DND-41 (cell line): Measurements from ENCODE around the gene ANKRD11.

ENCODE experiments used
- ATAC-seq: fragments of 200-7000 bp; cut with Tn5 transposase; 3 replicates; pipeline ENCODE4 v1.9.1; 2021; ENCODE audit warnings: low read depth; ENCODE audit not compliant: insufficient read depth
- DNase-seq: peaks from one replicate; pipeline ENCODE4 v3.0.0-alpha.2; 2020
- H2AFZ ChIP-seq: 2 replicates; pipeline ENCODE4 v1.6.0; 2012; ENCODE audit warnings: low read depth, low read length
- H3K27ac ChIP-seq: 2 replicates; pipeline ENCODE4 v1.5.1; 2012; ENCODE audit warnings: low read length, inconsistent platforms
- H3K27me3 ChIP-seq: fragments of 200-600 bp; sonication (generic); 2 replicates; pipeline ENCODE4 v1.6.0; 2012; ENCODE audit warnings: low read length, mild to moderate bottlenecking, inconsistent platforms; ENCODE audit not compliant: insufficient read depth, poor library complexity
- H3K36me3 ChIP-seq: 2 replicates; pipeline ENCODE4 v1.5.1; 2012; ENCODE audit warnings: low read length, inconsistent platforms; ENCODE audit not compliant: insufficient read depth
- H3K4me1 ChIP-seq: 2 replicates; pipeline ENCODE4 v1.5.1; 2012; ENCODE audit warnings: mild to moderate bottlenecking, low read length; ENCODE audit not compliant: insufficient read depth
- H3K4me2 ChIP-seq: 2 replicates; pipeline ENCODE4 v1.6.0; 2012; ENCODE audit warnings: mild to moderate bottlenecking, moderate library complexity, low read length, inconsistent platforms; ENCODE audit not compliant: insufficient read depth
- H3K4me3 ChIP-seq, 2 experiments: fragments of 200-600 bp in 1 of 2; shearing (Covaris generic) in 1 of 2; 2 replicates each; pipeline ENCODE4 v1.5.1; 2012 to 2016; ENCODE audit warnings: inconsistent platforms in 2 of 2, low read length in 2 of 2, mild to moderate bottlenecking in 2 of 2, low read depth in 1 of 2, moderate library complexity in 1 of 2
- H3K79me2 ChIP-seq: 2 replicates; pipeline ENCODE4 v1.6.0; 2012; ENCODE audit warnings: low read length, inconsistent platforms; ENCODE audit not compliant: insufficient read depth
- H3K9ac ChIP-seq: 2 replicates; pipeline ENCODE4 v1.6.0; 2012; ENCODE audit warnings: low read depth, mild to moderate bottlenecking, inconsistent platforms, low read length, moderate library complexity
- H3K9me3 ChIP-seq: 2 replicates; pipeline ENCODE4 v1.5.1; 2012; ENCODE audit warnings: low read length, moderate library complexity, mild to moderate bottlenecking, inconsistent platforms; ENCODE audit not compliant: insufficient read depth, severe bottlenecking
- H4K20me1 ChIP-seq: 2 replicates; pipeline ENCODE4 v1.6.0; 2012; ENCODE audit warnings: low read length; ENCODE audit not compliant: insufficient read depth
- CTCF ChIP-seq: IDR thresholded peaks from 2 replicates; pipeline ENCODE4 v1.5.1; 2012; ENCODE audit warnings: borderline replicate concordance, low read length, moderate library complexity, mild to moderate bottlenecking; ENCODE audit not compliant: poor library complexity, severe bottlenecking; ENCODE audit errors: extremely low read depth
- EZH2 ChIP-seq: IDR thresholded peaks from 3 replicates; pipeline ENCODE4 v1.6.1; 2012; ENCODE audit warnings: borderline replicate concordance, low read depth, mild to moderate bottlenecking, moderate library complexity, low read length, inconsistent platforms; ENCODE audit not compliant: severe bottlenecking

The ANKRD11 gene

GRCh38 chr16:89341279-89341678 lies 149.1 kb downstream of the ANKRD11 start:
- ATAC-seq (no peak), DNase-seq (no peak)
- TF ChIP-seq EZH2 = no peak
- no peak for TF ChIP-seq CTCF
- Histone ChIP-seq H3K4me2 (no peak overlapping the region), H3K79me2 (peaks cover 100% of the 10 kb centered on the region), H3K4me3 (no peak overlapping the region), H3K4me1 (no peaks in the 10 kb centered on the region), H4K20me1 (peaks cover 95% of the 10 kb centered on the region), H2AFZ (no peak overlapping the region), H3K36me3 (peaks cover 22% of the 10 kb centered on the region; the same call in 1 of the 2 replicates), H3K9ac (no peak overlapping the region), H3K27ac (no peak overlapping the region), H3K27me3 (no peaks in the 10 kb centered on the region), H3K9me3 (no peaks in the 10 kb centered on the region)

- H3K4me2 ChIP-seq = no peak overlapping the region
- DNase-seq (no peak), ATAC-seq (no peak)
- H3K27me3 ChIP-seq = no peaks in the 10 kb centered on the region
- peaks cover 95% of the 10 kb centered on the region for H4K20me1 ChIP-seq
- 0 out of 2 replicates have a peak, but pooled peaks cover 13% of the 10 kb centered on the region for H3K36me3 ChIP-seq
- TF ChIP-seq EZH2 (no peak), CTCF (no peak)
- H3K27ac ChIP-seq = no peak overlapping the region
- no peaks in the 10 kb centered on the region; the same call in 1 of the 2 replicates for H3K4me1 ChIP-seq
- H2AFZ ChIP-seq = no peak overlapping the region
- no peak overlapping the region for H3K9ac ChIP-seq
- H3K4me3 ChIP-seq = no peak overlapping the region
- peaks cover 100% of the 10 kb centered on the region for H3K79me2 ChIP-seq
- no peaks in the 10 kb centered on the region for H3K9me3 ChIP-seq
These were observed 151.5 kb downstream of the ANKRD11 start for GRCh38 chr16:89338863-89339262.

GRCh38 chr16:89337965-89338364 lies 152.4 kb downstream of the ANKRD11 start:
- Histone ChIP-seq H3K79me2 (peaks cover 100% of the 10 kb centered on the region), H3K27me3 (no peaks in the 10 kb centered on the region), H3K4me2 (no peak overlapping the region), H3K27ac (no peak overlapping the region), H3K9ac (no peak overlapping the region), H3K4me3 (no peak overlapping the region), H3K9me3 (no peaks in the 10 kb centered on the region), H4K20me1 (peaks cover 95% of the 10 kb centered on the region), H2AFZ (no peak overlapping the region), H3K36me3 (0 out of 2 replicates have a peak, but pooled peaks cover 8% of the 10 kb centered on the region), H3K4me1 (peaks cover 4% of the 10 kb centered on the region; the same call in 1 of the 2 replicates)
- no peak for ATAC-seq
- DNase-seq = no peak
- TF ChIP-seq EZH2 = no peak
- no peak for TF ChIP-seq CTCF

GRCh38 chr16:89335803-89336485 lies 154.4 kb downstream of the ANKRD11 start:
- H3K79me2 ChIP-seq = peaks cover 100% of the 10 kb centered on the region
- H2AFZ ChIP-seq = no peak overlapping the region
- ATAC-seq (no peak), DNase-seq (no peak)
- no peak overlapping the region for H3K9ac ChIP-seq
- H4K20me1 ChIP-seq = peaks cover 95% of the 10 kb centered on the region
- no peak overlapping the region for H3K4me2 ChIP-seq
- no peaks in the 10 kb centered on the region for H3K27me3 ChIP-seq
- no peak overlapping the region for H3K4me3 ChIP-seq
- H3K27ac ChIP-seq = no peak overlapping the region
- H3K36me3 ChIP-seq = 0 out of 2 replicates have a peak, but pooled peaks cover 7% of the 10 kb centered on the region
- TF ChIP-seq CTCF (no peak), EZH2 (no peak)
- H3K4me1 ChIP-seq = peaks cover 4% of the 10 kb centered on the region; the same call in 1 of the 2 replicates
- H3K9me3 ChIP-seq = no peaks in the 10 kb centered on the region
